ENCODE results near the gene PRKAB1.

- TF ChIP-seq, protein P1, sequence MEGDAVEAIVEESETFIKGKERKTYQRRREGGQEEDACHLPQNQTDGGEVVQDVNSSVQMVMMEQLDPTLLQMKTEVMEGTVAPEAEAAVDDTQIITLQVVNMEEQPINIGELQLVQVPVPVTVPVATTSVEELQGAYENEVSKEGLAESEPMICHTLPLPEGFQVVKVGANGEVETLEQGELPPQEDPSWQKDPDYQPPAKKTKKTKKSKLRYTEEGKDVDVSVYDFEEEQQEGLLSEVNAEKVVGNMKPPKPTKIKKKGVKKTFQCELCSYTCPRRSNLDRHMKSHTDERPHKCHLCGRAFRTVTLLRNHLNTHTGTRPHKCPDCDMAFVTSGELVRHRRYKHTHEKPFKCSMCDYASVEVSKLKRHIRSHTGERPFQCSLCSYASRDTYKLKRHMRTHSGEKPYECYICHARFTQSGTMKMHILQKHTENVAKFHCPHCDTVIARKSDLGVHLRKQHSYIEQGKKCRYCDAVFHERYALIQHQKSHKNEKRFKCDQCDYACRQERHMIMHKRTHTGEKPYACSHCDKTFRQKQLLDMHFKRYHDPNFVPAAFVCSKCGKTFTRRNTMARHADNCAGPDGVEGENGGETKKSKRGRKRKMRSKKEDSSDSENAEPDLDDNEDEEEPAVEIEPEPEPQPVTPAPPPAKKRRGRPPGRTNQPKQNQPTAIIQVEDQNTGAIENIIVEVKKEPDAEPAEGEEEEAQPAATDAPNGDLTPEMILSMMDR (conservative IDR thresholded peaks at IDR 0.05; ENCODE audit: low read depth in 2 of 2): peak; percentile 70 to 71
- TF ChIP-seq POLR2AphosphoS5 (IDR thresholded peaks at IDR 0.05; ENCODE audit: low read depth) (no peak), EZH2 (IDR thresholded peaks at IDR 0.05; ENCODE audit: low read depth, unreplicated experiment) (no peak), CREB1 (CRISPR knock-in tag; IDR thresholded peaks at IDR 0.05; ENCODE audit: low read depth) (no peak), ETS1 (IDR thresholded peaks at IDR 0.05) (no peak)
- TF ChIP-seq, protein P2, sequence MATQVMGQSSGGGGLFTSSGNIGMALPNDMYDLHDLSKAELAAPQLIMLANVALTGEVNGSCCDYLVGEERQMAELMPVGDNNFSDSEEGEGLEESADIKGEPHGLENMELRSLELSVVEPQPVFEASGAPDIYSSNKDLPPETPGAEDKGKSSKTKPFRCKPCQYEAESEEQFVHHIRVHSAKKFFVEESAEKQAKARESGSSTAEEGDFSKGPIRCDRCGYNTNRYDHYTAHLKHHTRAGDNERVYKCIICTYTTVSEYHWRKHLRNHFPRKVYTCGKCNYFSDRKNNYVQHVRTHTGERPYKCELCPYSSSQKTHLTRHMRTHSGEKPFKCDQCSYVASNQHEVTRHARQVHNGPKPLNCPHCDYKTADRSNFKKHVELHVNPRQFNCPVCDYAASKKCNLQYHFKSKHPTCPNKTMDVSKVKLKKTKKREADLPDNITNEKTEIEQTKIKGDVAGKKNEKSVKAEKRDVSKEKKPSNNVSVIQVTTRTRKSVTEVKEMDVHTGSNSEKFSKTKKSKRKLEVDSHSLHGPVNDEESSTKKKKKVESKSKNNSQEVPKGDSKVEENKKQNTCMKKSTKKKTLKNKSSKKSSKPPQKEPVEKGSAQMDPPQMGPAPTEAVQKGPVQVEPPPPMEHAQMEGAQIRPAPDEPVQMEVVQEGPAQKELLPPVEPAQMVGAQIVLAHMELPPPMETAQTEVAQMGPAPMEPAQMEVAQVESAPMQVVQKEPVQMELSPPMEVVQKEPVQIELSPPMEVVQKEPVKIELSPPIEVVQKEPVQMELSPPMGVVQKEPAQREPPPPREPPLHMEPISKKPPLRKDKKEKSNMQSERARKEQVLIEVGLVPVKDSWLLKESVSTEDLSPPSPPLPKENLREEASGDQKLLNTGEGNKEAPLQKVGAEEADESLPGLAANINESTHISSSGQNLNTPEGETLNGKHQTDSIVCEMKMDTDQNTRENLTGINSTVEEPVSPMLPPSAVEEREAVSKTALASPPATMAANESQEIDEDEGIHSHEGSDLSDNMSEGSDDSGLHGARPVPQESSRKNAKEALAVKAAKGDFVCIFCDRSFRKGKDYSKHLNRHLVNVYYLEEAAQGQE (IDR thresholded peaks at IDR 0.05; ENCODE audit: unreplicated experiment): no peak
These were observed 27.1 kb downstream of the PRKAB1 start for GRCh38 chr12:119695034-119695433.

All from GM23338 (cell line).